HuH-7 (cell line): ENCODE data around the gene GPRASP3.

Experiments used
- DNase-seq: peaks from one replicate; pipeline ENCODE4 v3.0.0; 2011; ENCODE audit warnings: low spot score

The GPRASP3 gene

GRCh38 chrX:102745857-102746584 is 25.5 kb downstream of the GPRASP3 start:
- no peak for DNase-seq

GRCh38 chrX:102765217-102765616 is 44.7 kb downstream of the GPRASP3 start:
- DNase-seq: no peak

DNA sequence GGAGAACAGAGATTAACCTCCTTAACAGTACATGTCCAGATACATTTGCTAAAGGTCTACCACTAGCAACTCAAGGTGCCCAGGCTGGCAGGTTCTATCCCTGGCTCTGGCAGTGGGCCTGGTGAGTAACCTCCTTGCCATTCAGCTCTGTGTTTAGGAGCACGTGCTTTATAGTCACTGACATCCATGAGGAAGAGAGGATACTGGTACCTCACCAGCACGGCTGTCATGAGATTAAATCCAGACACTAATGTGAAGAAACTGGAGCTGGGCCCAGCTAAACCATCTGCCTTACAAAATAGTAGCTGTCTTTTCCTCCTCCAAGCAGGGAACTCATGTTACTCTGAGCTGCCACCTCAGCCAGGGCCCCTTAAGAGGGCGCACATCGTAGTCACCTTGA is 45.3 kb downstream of the GPRASP3 start:
- DNase-seq: no peak

DNA sequence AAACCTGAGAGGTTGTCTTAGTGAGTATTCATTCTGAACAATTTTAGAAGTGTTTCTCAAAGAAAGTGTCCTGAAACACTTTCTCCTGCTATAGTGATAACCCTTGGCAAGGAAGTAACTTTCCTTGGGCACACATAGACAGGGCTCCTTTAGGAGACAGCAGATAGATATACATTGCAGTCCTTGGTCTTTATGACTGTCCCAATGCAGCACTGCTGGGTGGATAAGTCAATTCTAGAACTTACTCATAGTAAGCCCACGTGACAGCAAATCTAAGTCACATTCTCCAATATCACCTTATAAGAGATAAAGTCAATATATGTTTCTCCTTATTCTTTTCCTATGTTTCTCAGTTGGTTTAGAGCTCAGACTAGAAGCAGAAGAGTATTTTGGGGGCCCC is 46.7 kb downstream of the GPRASP3 start:
- no peak for DNase-seq

GRCh38 chrX:102768987-102769761 is 48.6 kb downstream of the GPRASP3 start:
- DNase-seq: peak; percentile 61
